ENCODE results near the gene NNT. TPM values are rescaled to one million over a fixed set of nuclear protein-coding genes. Genes with fewer than 3 reads are reported as not detected.
"Not testable (repeated sequence)": the region's sequence is repeated elsewhere in the genome, so short reads cannot be mapped to it uniquely, and the experiment has no call there.

NNT gene
- total RNA-seq, 1 donor from 2014 or later, result 67.9 TPM

DNA sequence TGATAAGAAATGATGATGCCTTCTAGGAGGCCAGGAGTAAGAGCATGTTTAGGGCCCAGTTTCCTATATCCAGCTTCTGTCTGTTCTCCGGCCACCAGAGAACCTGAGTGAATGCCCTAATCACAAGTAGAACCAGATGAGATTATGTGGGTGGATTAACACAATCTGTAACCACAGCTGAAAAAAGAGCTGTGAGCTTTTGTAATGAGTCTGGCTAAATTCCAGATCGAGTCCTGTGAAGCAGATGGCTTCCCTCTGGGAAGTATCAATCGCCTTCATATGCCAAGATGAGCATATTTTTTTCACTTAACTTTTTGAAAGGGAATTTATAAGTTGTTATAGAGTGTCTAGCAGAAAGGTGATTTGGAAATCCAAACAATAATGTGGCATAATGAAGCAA is 99.8 kb downstream of the NNT start:
- intact Hi-C loops (cut with micrococcal nuclease), result no loop called here

GRCh38 chr5:43704243-43704642 is 101.3 kb downstream of the NNT start:
- intact Hi-C loops (cut with micrococcal nuclease), result no loop called here

DNA sequence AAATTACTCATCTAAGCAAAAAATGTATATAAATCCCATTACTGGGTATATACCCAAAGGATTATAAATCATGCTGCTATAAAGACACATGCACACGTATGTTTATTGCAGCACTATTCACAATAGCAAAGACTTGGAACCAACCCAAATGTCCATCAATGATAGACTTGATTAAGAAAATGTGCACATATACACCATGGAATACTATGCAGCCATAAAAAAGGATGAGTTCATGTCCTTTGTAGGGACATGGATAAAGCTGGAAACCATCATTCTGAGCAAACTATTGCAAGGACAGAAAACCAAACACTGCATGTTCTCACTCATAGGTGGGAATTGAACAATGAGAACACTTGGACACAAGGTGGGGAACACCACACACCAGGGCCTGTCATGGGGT is 103.6 kb downstream of the NNT start:
- intact Hi-C loops (cut with micrococcal nuclease), result not testable (repeated sequence)

- intact Hi-C loops (cut with micrococcal nuclease), result no loop called here
These were observed 108.5 kb downstream of the NNT start for GRCh38 chr5:43711496-43711895.

GRCh38 chr5:43712081-43712480 is 109.1 kb downstream of the NNT start:
- intact Hi-C loops (cut with micrococcal nuclease), result no loop called here

DNA sequence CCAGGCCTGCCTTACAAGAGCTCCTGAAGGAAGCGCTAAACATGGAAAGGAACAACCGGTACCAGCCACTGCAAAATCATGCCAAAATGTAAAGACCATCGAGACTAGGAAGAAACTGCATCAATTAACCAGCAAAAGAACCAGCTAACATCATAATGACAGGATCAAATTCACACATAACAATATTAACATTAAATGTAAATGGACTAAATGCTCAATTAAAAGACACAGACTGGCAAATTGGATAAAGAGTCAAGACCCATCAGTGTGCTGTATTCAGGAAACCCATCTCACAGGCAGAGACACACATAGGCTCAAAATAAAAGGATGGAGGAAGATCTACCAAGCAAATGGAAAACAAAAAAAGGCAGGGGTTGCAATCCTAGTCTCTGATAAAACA is 116.8 kb downstream of the NNT start:
- intact Hi-C loops (cut with micrococcal nuclease), result not testable (repeated sequence)

DNA sequence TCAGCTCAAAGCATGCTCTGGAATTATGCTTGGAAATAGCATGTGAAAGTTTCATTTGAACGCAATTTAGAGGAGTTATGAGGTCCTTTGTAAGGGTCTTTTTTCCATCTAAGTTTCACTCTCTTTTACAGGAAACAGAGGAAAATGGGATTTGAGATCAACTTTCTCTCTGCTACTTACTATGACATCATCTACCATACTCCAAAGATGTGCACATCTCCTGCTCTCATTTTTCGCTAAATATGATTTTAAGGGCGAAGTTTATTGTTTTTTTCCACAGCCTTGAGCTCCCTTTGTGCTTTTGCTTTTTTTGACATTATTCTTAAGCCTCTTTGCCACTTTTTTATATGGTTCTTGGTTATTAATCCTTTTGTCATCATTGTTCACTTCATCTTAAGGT is 125.6 kb downstream of the NNT start:
- intact Hi-C loops (cut with micrococcal nuclease), result no loop called here

DNA sequence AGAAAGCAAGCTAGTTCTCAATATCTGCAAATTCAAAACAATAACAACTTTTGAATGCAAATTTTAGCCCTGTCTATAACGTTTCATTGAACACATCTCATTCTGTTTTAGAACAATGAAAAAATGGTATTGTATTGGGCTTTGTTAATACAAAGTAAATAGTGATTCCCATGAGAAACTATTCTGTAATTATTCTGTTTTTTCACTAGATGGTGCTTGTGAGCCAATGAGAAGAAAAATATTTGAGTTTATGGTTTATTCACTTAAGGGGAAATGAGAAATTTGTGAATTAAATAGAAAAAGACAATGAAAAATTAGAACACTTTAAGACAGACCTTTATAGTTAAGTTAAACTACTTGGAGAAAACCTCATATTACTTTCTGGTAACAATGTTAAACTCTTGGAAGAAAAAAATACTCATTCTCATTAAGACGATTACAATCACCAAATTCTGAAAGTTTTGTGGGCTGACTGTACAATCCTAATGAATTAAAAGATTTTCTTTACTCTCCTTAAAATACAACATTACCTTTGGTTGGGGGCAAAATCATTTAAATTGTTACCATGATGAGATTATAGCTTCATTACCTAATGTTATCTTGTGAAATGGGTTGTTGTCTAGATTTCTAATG is 127.0 kb downstream of the NNT start:
- intact Hi-C loops (cut with micrococcal nuclease), result loop anchor here (1.0 to 5.0 kb wide), 2 partner anchors 127 to 1044 kb away; no protein-coding TSS in a partner anchor

GRCh38 chr5:43730832-43731342 is 127.9 kb downstream of the NNT start:
- intact Hi-C loops (cut with micrococcal nuclease), result loop anchor here (1.0 to 5.0 kb wide), 2 partner anchors 126 to 1043 kb away; no protein-coding TSS in a partner anchor

DNA sequence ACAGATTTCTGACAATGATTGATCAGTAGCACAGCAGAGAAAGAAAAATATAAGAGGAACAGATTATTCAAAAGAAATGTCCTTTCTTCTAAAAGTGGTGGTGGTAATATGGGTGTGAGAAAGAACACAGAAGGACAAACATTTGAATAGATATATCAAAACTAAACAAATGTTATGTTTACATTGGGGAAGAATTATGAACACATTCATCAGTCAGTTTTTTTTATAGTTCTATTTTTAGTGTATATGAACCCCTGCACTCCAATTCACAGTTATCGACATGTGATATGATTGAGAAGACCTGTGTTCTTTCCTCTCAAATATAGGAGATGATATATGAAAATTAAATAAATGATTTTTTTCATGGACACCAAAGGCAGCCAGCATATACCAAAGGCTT is 128.6 kb downstream of the NNT start:
- intact Hi-C loops (cut with micrococcal nuclease), result loop anchor here (5.0 kb wide), 1 partner anchor 126 kb away; no protein-coding TSS in a partner anchor

DNA sequence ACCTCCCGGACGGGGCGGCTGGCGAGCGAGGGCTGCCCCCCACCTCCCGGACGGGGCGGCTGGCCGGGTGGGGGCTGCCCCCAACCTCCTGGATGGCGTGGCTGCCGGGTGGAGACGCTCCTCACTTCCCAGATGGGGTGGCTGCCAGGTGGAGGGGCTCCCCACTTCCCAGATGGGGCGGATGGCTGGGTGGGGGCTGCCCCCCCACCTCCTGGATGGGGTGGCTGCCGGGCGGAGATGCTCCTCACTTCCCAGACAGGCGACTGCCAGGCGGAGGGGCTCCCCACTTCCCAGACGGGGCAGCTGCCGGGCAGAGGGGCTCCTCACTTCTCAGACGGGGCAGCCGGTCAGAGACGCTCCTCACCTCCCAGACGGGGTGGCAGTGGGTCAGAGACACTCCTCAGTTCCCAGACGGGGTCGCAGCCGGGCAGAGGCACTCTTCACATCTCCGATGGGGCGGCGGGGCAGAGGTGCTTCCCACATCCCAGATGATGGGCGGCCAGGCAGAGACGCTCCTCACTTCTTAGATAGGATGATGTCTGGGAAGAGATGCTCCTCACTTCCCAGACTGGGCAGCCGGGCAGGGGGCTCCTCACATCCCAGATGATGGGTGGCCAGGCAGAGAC is 143.1 kb downstream of the NNT start:
- intact Hi-C loops (cut with micrococcal nuclease), result not testable (repeated sequence)

GRCh38 chr5:43750809-43751208 is 147.8 kb downstream of the NNT start:
- intact Hi-C loops (cut with micrococcal nuclease), result no loop called here

GRCh38 chr5:43753069-43753468 is 150.1 kb downstream of the NNT start:
- intact Hi-C loops (cut with micrococcal nuclease), result no loop called here

Other genes with a start within 250 kb of the NNT start
- gene CCL28, start 190.8 kb upstream of the NNT start, total RNA-seq, result 11.1 and 12.7 TPM in 2 replicates
- gene TMEM267, start 119.3 kb upstream of the NNT start, total RNA-seq, result 15.0 and 15.7 TPM in 2 replicates
- 5.7 and 6.5 TPM in 2 replicates for gene C5orf34, start 88.0 kb upstream of the NNT start, total RNA-seq
- gene PAIP1, start 46.1 kb upstream of the NNT start, total RNA-seq, result 42.5 and 44.9 TPM in 2 replicates